ENCODE measurements around the gene OFD1.

Gene OFD1

DNA sequence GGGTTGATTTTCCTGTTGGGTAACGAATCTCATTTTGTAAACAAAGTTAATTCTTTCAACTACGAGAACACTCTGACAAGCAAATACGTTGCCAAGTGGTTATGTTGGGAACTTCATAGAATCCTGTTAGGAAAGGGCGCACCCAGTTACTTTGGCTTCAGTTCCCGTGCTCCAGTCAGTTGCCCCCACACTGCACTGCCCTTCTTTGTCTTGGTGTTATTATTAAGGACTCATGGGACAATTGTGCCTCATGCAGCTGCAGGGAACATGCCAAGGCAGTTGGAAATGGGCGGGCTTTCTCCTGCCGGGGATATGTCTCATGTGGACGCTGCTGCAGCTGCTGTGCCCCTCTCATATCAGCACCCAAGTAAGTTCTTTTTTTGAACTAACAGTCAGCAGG lies 28.9 kb downstream of the OFD1 start:
- no peak overlapping the region for H3K27ac ChIP-seq (ENCODE audit: low read depth in 2 of 2, low read length in 2 of 2)
- H3K36me3 ChIP-seq (ENCODE audit: control insufficient read depth in 2 of 2, insufficient read depth in 2 of 2, low read length in 2 of 2) = peaks cover 62 to 63% of the 10 kb centered on the region in 2 donors
- no peak overlapping the region for H3K4me3 ChIP-seq (ENCODE audit: low read length in 2 of 2)
- no peak overlapping the region for H3K9ac ChIP-seq (ENCODE audit: low read depth in 1 of 2, low read length in 2 of 2)
- H3K27me3 ChIP-seq (ENCODE audit: control insufficient read depth in 2 of 2, insufficient read depth in 2 of 2, low read length in 2 of 2) = no peaks in the 10 kb centered on the region
- no peaks in the 10 kb centered on the region for H3K4me1 ChIP-seq (ENCODE audit: control insufficient read depth in 2 of 2, insufficient read depth in 2 of 2, low read length in 2 of 2)
- H3K9me3 ChIP-seq (ENCODE audit: control insufficient read depth in 2 of 2, low read length in 2 of 2) = no peaks in the 10 kb centered on the region

DNA sequence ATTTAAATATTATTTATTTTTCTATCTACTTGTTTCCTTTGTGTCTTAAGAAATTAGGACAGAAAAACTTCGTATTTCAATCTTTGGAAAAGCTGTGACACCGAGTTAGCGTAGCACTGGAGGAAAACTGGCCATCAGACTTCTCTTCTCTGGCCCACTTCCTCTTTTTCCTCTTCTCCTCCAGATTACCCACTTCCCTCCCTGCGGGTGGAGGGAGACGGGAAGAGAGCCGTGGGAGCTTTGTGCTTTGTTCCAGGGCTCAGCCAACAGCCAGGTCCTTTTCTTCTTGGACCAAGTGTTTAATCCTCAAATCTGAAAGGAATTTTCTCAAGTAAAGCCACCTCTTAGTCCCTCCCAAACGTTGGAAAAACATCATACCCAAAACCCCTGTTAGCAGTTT lies 29.7 kb downstream of the OFD1 start:
- Histone ChIP-seq H3K4me1 (ENCODE audit: control insufficient read depth in 2 of 2, insufficient read depth in 2 of 2, low read length in 2 of 2) (no peaks in the 10 kb centered on the region), H3K27me3 (ENCODE audit: control insufficient read depth in 2 of 2, insufficient read depth in 2 of 2, low read length in 2 of 2) (no peaks in the 10 kb centered on the region), H3K36me3 (ENCODE audit: control insufficient read depth in 2 of 2, insufficient read depth in 2 of 2, low read length in 2 of 2) (peaks cover 58 to 70% of the 10 kb centered on the region in 2 donors), H3K4me3 (ENCODE audit: low read length in 2 of 2) (no peak overlapping the region), H3K9me3 (ENCODE audit: control insufficient read depth in 2 of 2, low read length in 2 of 2) (no peaks in the 10 kb centered on the region), H3K27ac (ENCODE audit: low read depth in 2 of 2, low read length in 2 of 2) (no peak overlapping the region), H3K9ac (ENCODE audit: low read depth in 1 of 2, low read length in 2 of 2) (no peak overlapping the region)

DNA sequence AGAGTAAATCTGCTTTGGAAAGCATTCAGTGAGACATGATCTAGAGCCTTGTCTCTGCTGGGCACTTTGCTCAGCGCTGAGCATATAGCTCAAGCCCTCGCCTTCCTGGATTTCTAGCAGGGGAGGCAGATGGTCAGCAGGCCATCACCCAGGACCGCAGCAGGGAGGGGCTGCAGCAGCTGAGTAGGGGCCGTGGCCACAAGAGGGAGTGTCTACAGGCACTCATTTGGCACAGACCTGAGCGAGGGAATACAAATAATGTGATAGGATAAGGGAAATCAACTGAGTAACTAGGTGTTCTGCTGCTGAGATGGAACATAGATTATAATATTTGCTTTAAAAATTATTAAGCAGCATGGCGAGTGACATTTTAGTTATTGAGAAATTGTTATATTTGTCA lies 30.2 kb downstream of the OFD1 start:
- Histone ChIP-seq H3K27me3 (ENCODE audit: control insufficient read depth in 2 of 2, insufficient read depth in 2 of 2, low read length in 2 of 2) (no peaks in the 10 kb centered on the region), H3K9ac (ENCODE audit: low read depth in 1 of 2, low read length in 2 of 2) (no peak overlapping the region), H3K4me1 (ENCODE audit: control insufficient read depth in 2 of 2, insufficient read depth in 2 of 2, low read length in 2 of 2) (no peaks in the 10 kb centered on the region), H3K36me3 (ENCODE audit: control insufficient read depth in 2 of 2, insufficient read depth in 2 of 2, low read length in 2 of 2) (peaks cover 58 to 74% of the 10 kb centered on the region in 2 donors), H3K27ac (ENCODE audit: low read depth in 2 of 2, low read length in 2 of 2) (no peak overlapping the region), H3K9me3 (ENCODE audit: control insufficient read depth in 2 of 2, low read length in 2 of 2) (no peaks in the 10 kb centered on the region), H3K4me3 (ENCODE audit: low read length in 2 of 2) (no peak overlapping the region)

DNA sequence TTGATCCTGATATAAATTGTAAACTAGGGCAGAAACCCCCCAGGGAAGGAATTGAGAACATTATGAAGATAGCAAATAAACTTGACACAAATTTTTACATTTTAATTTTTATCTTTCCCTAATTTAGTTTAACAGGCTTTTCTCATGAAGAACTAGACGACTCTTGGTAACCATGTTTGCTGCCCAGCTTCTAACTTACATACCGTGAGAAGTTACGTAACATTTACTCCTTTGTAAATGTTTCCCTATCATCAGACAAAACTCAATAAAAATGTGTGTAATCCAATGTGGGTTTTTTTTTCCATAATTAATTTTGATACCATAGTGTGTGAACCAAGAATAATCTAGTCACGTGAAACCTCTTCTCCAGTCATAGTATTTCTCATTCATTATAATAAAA lies 34.4 kb downstream of the OFD1 start:
- Histone ChIP-seq H3K9ac (ENCODE audit: low read depth in 1 of 2, low read length in 2 of 2) (no peak overlapping the region), H3K4me1 (ENCODE audit: control insufficient read depth in 2 of 2, insufficient read depth in 2 of 2, low read length in 2 of 2) (no peaks in the 10 kb centered on the region), H3K4me3 (ENCODE audit: low read length in 2 of 2) (no peak overlapping the region), H3K36me3 (ENCODE audit: control insufficient read depth in 2 of 2, insufficient read depth in 2 of 2, low read length in 2 of 2) (peaks cover 44 to 62% of the 10 kb centered on the region in 2 donors), H3K27ac (ENCODE audit: low read depth in 2 of 2, low read length in 2 of 2) (no peak overlapping the region), H3K27me3 (ENCODE audit: control insufficient read depth in 2 of 2, insufficient read depth in 2 of 2, low read length in 2 of 2) (no peaks in the 10 kb centered on the region), H3K9me3 (ENCODE audit: control insufficient read depth in 2 of 2, low read length in 2 of 2) (no peaks in the 10 kb centered on the region)

DNA sequence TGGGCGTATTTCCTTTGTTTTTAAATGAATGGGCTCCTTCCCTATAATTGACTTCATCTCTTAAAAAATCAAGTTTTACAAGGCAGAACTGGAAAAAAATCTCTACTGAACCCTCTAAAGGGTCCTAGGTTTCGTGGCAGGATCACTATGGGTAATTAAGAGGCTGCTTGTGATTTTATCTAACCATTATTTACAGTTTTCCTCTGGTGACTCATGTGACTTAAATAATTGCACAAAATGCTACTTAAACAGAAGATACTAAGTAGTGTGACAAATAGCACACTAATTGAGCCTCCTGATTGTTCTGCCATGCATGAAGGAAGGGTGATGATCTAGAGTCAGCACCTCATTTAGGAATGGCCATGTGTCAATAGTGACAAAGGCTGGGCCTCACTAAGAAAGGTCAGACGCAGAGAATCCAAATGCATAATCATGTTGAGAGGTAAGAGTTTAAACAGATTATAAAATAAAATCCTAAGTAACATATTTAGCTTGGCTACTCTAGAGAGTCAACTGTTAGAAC lies 35.5 kb downstream of the OFD1 start:
- Histone ChIP-seq H3K27ac (ENCODE audit: low read depth in 2 of 2, low read length in 2 of 2) (no peak overlapping the region), H3K4me3 (ENCODE audit: low read length in 2 of 2) (no peak overlapping the region), H3K9ac (ENCODE audit: low read depth in 1 of 2, low read length in 2 of 2) (no peak overlapping the region), H3K36me3 (ENCODE audit: control insufficient read depth in 2 of 2, insufficient read depth in 2 of 2, low read length in 2 of 2) (peaks cover 45 to 63% of the 10 kb centered on the region in 2 donors), H3K4me1 (ENCODE audit: control insufficient read depth in 2 of 2, insufficient read depth in 2 of 2, low read length in 2 of 2) (no peaks in the 10 kb centered on the region), H3K9me3 (ENCODE audit: control insufficient read depth in 2 of 2, low read length in 2 of 2) (no peaks in the 10 kb centered on the region), H3K27me3 (ENCODE audit: control insufficient read depth in 2 of 2, insufficient read depth in 2 of 2, low read length in 2 of 2) (no peaks in the 10 kb centered on the region)

DNA sequence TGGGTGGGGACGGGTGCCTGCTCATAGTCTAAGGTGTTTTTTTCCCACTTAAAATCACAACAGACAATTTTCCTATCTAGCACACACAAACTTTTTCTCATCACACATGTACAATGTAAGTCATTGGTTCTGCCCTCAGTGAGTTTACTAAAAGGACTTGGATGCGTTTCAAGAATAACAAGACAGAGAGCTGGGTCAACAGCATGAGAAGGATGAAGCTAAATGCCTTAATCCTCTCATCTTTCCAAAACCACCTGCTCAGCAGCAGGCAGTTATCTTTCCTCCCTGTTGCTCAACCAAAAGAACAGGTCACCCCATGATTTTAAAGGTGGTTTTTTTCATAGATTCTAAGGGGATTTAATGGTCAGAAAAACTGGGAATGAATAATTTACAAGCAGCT lies 40.1 kb downstream of the OFD1 start:
- peaks cover 28 to 37% of the 10 kb centered on the region in 2 donors for H3K36me3 ChIP-seq (ENCODE audit: control insufficient read depth in 2 of 2, insufficient read depth in 2 of 2, low read length in 2 of 2)
- H3K9me3 ChIP-seq (ENCODE audit: control insufficient read depth in 2 of 2, low read length in 2 of 2) = no peaks in the 10 kb centered on the region
- H3K27ac ChIP-seq (ENCODE audit: low read depth in 2 of 2, low read length in 2 of 2) = no peak overlapping the region
- peaks cover 0 to under 1% of the 10 kb centered on the region in 2 donors for H3K27me3 ChIP-seq (ENCODE audit: control insufficient read depth in 2 of 2, insufficient read depth in 2 of 2, low read length in 2 of 2)
- no peak overlapping the region for H3K4me3 ChIP-seq (ENCODE audit: low read length in 2 of 2)
- H3K9ac ChIP-seq (ENCODE audit: low read depth in 1 of 2, low read length in 2 of 2) = no peak overlapping the region
- H3K4me1 ChIP-seq (ENCODE audit: control insufficient read depth in 2 of 2, insufficient read depth in 2 of 2, low read length in 2 of 2) = no peaks in the 10 kb centered on the region

DNA sequence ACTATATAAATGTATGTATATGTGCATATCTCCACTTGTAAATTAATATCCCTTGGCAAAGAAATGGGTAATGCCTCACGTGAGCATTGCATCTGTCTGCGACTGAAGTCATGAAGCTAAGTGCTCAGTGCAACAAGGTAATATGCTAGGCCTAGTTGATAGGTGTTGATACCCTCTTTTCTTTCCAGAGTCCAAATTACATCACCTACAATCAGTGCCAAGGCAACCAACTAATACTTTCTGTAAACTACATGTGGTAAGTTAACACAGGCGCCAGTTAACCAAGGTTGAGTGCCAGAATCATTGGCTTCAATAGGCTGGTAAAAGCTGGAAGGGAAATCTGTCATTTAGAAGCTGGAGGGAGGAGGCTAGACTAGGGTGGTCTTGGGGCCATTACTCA lies 41.3 kb downstream of the OFD1 start:
- peaks cover 20 to 30% of the 10 kb centered on the region in 2 donors for H3K36me3 ChIP-seq (ENCODE audit: control insufficient read depth in 2 of 2, insufficient read depth in 2 of 2, low read length in 2 of 2)

DNA sequence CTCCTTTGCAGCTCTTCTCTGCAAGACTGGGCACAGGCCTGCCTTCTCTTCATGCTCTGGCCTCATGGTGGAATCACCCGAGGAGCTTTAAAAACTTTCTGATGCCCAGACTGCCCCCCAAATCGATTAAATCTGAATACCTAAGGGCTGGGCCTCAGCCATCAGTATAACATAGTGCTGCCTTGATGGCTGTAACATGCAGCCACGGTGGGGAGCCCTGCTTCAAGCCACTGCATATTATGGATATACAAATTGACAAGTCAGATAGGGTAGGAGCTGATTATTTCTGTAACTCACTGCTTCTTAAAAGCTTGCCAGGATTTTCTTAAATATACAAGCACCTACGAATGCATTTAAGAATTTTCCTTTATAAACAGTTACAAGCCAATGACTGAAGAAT lies 41.8 kb downstream of the OFD1 start:
- Histone ChIP-seq H3K4me1 (ENCODE audit: control insufficient read depth in 2 of 2, insufficient read depth in 2 of 2, low read length in 2 of 2) (no peaks in the 10 kb centered on the region), H3K27ac (ENCODE audit: low read depth in 2 of 2, low read length in 2 of 2) (no peak overlapping the region), H3K9ac (ENCODE audit: low read depth in 1 of 2, low read length in 2 of 2) (no peak overlapping the region), H3K27me3 (ENCODE audit: control insufficient read depth in 2 of 2, insufficient read depth in 2 of 2, low read length in 2 of 2) (peaks cover 0 to 3% of the 10 kb centered on the region in 2 donors), H3K9me3 (ENCODE audit: control insufficient read depth in 2 of 2, low read length in 2 of 2) (no peaks in the 10 kb centered on the region), H3K36me3 (ENCODE audit: control insufficient read depth in 2 of 2, insufficient read depth in 2 of 2, low read length in 2 of 2) (peaks cover 18 to 25% of the 10 kb centered on the region in 2 donors), H3K4me3 (ENCODE audit: low read length in 2 of 2) (no peak overlapping the region)

More for the DNA sequence above, 41.3 kb downstream of the OFD1 start:
- no peak overlapping the region for H3K27ac ChIP-seq (ENCODE audit: low read depth in 2 of 2, low read length in 2 of 2)
- no peaks in the 10 kb centered on the region for H3K4me1 ChIP-seq (ENCODE audit: control insufficient read depth in 2 of 2, insufficient read depth in 2 of 2, low read length in 2 of 2)
- no peak overlapping the region for H3K4me3 ChIP-seq (ENCODE audit: low read length in 2 of 2)
- no peak overlapping the region for H3K9ac ChIP-seq (ENCODE audit: low read depth in 1 of 2, low read length in 2 of 2)
- no peaks in the 10 kb centered on the region for H3K9me3 ChIP-seq (ENCODE audit: control insufficient read depth in 2 of 2, low read length in 2 of 2)
- H3K27me3 ChIP-seq (ENCODE audit: control insufficient read depth in 2 of 2, insufficient read depth in 2 of 2, low read length in 2 of 2) = peaks cover 0 to 3% of the 10 kb centered on the region in 2 donors

DNA sequence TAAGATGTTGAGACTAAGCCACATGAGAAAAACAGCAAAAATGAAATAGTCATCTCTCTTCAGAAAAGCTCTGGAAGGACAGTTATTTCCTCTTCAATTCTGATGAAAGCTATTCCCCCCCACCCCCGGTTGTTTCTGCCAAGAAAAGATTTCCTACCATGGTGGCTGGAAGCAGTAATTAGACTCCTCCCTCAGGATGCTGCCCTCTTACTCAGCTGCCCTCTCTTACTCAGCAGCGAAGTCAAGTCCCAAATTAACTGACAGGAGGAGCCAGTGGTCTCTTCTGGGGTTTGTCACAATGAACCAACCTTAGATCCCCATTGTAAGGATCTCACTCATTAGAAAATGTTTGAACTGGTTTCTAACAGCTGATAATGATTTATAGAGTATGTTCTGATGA lies 44.4 kb downstream of the OFD1 start:
- peaks cover 18 to 19% of the 10 kb centered on the region in 2 donors for H3K36me3 ChIP-seq (ENCODE audit: control insufficient read depth in 2 of 2, insufficient read depth in 2 of 2, low read length in 2 of 2)
- no peak overlapping the region for H3K9ac ChIP-seq (ENCODE audit: low read depth in 1 of 2, low read length in 2 of 2)
- H3K4me3 ChIP-seq (ENCODE audit: low read length in 2 of 2) = no peak overlapping the region
- no peaks in the 10 kb centered on the region for H3K9me3 ChIP-seq (ENCODE audit: control insufficient read depth in 2 of 2, low read length in 2 of 2)
- no peaks in the 10 kb centered on the region for H3K4me1 ChIP-seq (ENCODE audit: control insufficient read depth in 2 of 2, insufficient read depth in 2 of 2, low read length in 2 of 2)
- peaks cover 3 to 4% of the 10 kb centered on the region in 2 donors for H3K27me3 ChIP-seq (ENCODE audit: control insufficient read depth in 2 of 2, insufficient read depth in 2 of 2, low read length in 2 of 2)
- H3K27ac ChIP-seq (ENCODE audit: low read depth in 2 of 2, low read length in 2 of 2) = no peak overlapping the region

DNA sequence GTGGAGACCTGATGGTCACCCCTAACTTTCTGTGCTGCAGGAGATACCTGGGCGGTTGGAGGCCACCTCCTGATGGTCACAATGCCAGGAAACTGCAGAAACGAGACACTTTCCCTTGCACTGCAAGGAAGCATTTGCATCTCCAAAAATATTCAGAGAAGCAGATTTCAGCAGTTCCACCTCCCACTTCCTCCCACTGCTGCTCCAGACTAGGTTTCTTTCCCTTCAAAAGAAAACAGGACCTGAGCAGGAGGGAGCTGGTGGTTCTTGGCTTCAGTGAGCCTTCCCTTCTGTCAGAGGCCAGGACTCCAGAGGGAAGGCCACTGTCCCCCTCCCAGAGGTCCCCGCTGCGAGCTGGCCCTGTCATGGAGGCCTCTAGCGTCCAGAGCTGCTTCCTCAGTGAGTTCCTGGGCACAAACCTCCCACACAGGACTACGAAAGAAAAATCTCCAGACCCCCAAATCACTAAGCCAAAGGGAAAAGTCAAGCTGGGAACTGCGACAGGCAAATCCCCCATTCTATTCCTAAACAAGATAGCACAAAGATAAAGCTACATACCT lies 46.4 kb downstream of the OFD1 start:
- H3K27me3 ChIP-seq (ENCODE audit: control insufficient read depth in 2 of 2, insufficient read depth in 2 of 2, low read length in 2 of 2) = peaks cover 6 to 8% of the 10 kb centered on the region in 2 donors
- no peak overlapping the region for H3K27ac ChIP-seq (ENCODE audit: low read depth in 2 of 2, low read length in 2 of 2)
- no peaks in the 10 kb centered on the region for H3K9me3 ChIP-seq (ENCODE audit: control insufficient read depth in 2 of 2, low read length in 2 of 2)
- H3K4me3 ChIP-seq (ENCODE audit: low read length in 2 of 2) = no peak overlapping the region
- no peaks in the 10 kb centered on the region for H3K4me1 ChIP-seq (ENCODE audit: control insufficient read depth in 2 of 2, insufficient read depth in 2 of 2, low read length in 2 of 2)
- no peak overlapping the region for H3K9ac ChIP-seq (ENCODE audit: low read depth in 1 of 2, low read length in 2 of 2)
- peaks cover 2 to 3% of the 10 kb centered on the region in 2 donors for H3K36me3 ChIP-seq (ENCODE audit: control insufficient read depth in 2 of 2, insufficient read depth in 2 of 2, low read length in 2 of 2)

Data from mucosa of rectum (tissue), 2 donors.